KMS-11 (cell line): Measurements from ENCODE around the gene ITPR2.

Source experiments
- H2AFZ ChIP-seq: fragments of 200-600 bp; sonication (generic); 2 replicates; pipeline ENCODE4 v1.6.1; 2016; ENCODE audit warnings: antibody characterized with exemption, mixed run types, low read depth
- H3K27ac ChIP-seq: fragments of 200-600 bp; sonication (generic); 2 replicates; pipeline ENCODE4 v1.6.1; 2016; ENCODE audit warnings: mild to moderate bottlenecking, mixed run types
- H3K27me3 ChIP-seq: fragments of 200-600 bp; sonication (generic); 2 replicates; pipeline ENCODE4 v1.6.1; 2017; ENCODE audit warnings: mild to moderate bottlenecking, low read depth, mixed run types, moderate library complexity; ENCODE audit not compliant: insufficient read depth
- H3K36me3 ChIP-seq: fragments of 200-600 bp; sonication (generic); 2 replicates; pipeline ENCODE4 v1.6.1; 2017; ENCODE audit warnings: mild to moderate bottlenecking, mixed run types; ENCODE audit not compliant: insufficient read depth
- H3K4me1 ChIP-seq: fragments of 200-600 bp; sonication (generic); 2 replicates; pipeline ENCODE4 v1.6.1; 2016; ENCODE audit warnings: mild to moderate bottlenecking, low read depth, mixed run types; ENCODE audit not compliant: poor library complexity, severe bottlenecking
- H3K4me2 ChIP-seq: fragments of 200-600 bp; sonication (generic); 2 replicates; pipeline ENCODE4 v1.7.0; 2016; ENCODE audit warnings: mild to moderate bottlenecking, mixed run types
- H3K4me3 ChIP-seq: fragments of 200-600 bp; sonication (generic); IDR thresholded peaks from 2 replicates; pipeline ENCODE4 v1.6.1; 2017; ENCODE audit warnings: low read depth, low read length, mixed read lengths; ENCODE audit not compliant: insufficient read depth
- H3K79me2 ChIP-seq: fragments of 200-600 bp; sonication (generic); 2 replicates; pipeline ENCODE4 v1.6.1; 2016; ENCODE audit warnings: low read depth, mixed run types; ENCODE audit not compliant: insufficient read depth
- H3K9ac ChIP-seq: fragments of 200-600 bp; sonication (generic); 2 replicates; pipeline ENCODE4 v1.6.1; 2016; ENCODE audit warnings: mild to moderate bottlenecking, mixed run types
- H4K20me1 ChIP-seq: fragments of 200-600 bp; sonication (generic); 2 replicates; pipeline ENCODE4 v1.6.1; 2016; ENCODE audit warnings: mild to moderate bottlenecking, mixed run types; ENCODE audit not compliant: insufficient read depth
- CTCF ChIP-seq: fragments of 200-600 bp; sonication (generic); conservative IDR thresholded peaks from 2 replicates; pipeline ENCODE4 v1.6.1; 2017; ENCODE audit warnings: low read depth, mild to moderate bottlenecking, antibody characterized with exemption, low read length, moderate library complexity, mixed read lengths

Gene ITPR2

GRCh38 chr12:26524862-26525465 lies 308.0 kb downstream of the ITPR2 start:
- Histone ChIP-seq H3K79me2 (no peaks in the 10 kb centered on the region), H3K36me3 (no peaks in the 10 kb centered on the region), H3K4me2 (no peak overlapping the region), H3K9ac (no peak overlapping the region), H4K20me1 (no peaks in the 10 kb centered on the region), H2AFZ (no peak overlapping the region), H3K4me3 (no peak overlapping the region), H3K4me1 (no peaks in the 10 kb centered on the region), H3K27me3 (no peaks in the 10 kb centered on the region), H3K27ac (no peak overlapping the region)
- TF ChIP-seq CTCF = peak; percentile 60

GRCh38 chr12:26523708-26524150 lies 309.3 kb downstream of the ITPR2 start:
- Histone ChIP-seq H2AFZ (no peak overlapping the region), H3K4me1 (no peaks in the 10 kb centered on the region), H3K4me2 (no peak overlapping the region), H3K79me2 (no peaks in the 10 kb centered on the region), H3K27me3 (no peaks in the 10 kb centered on the region), H3K27ac (no peak overlapping the region), H3K4me3 (no peak overlapping the region), H4K20me1 (no peaks in the 10 kb centered on the region), H3K36me3 (no peaks in the 10 kb centered on the region), H3K9ac (no peak overlapping the region)
- TF ChIP-seq CTCF = no peak

GRCh38 chr12:26520869-26521268 lies 312.1 kb downstream of the ITPR2 start:
- Histone ChIP-seq H3K27ac (no peak overlapping the region), H3K9ac (no peak overlapping the region), H2AFZ (no peak overlapping the region), H3K4me2 (no peak overlapping the region), H3K27me3 (no peaks in the 10 kb centered on the region), H3K4me1 (peaks cover 15% of the 10 kb centered on the region), H3K79me2 (no peaks in the 10 kb centered on the region), H3K4me3 (no peak overlapping the region), H4K20me1 (no peaks in the 10 kb centered on the region), H3K36me3 (no peaks in the 10 kb centered on the region)
- TF ChIP-seq CTCF = no peak

GRCh38 chr12:26520109-26520508 lies 312.9 kb downstream of the ITPR2 start:
- no peak overlapping the region for H2AFZ ChIP-seq
- H3K79me2 ChIP-seq = no peaks in the 10 kb centered on the region
- TF ChIP-seq CTCF = no peak
- H3K4me2 ChIP-seq = no peak overlapping the region
- no peaks in the 10 kb centered on the region for H3K36me3 ChIP-seq
- H3K27me3 ChIP-seq = no peaks in the 10 kb centered on the region
- no peaks in the 10 kb centered on the region for H4K20me1 ChIP-seq
- no peak overlapping the region for H3K9ac ChIP-seq
- no peak overlapping the region for H3K4me3 ChIP-seq
- no peak overlapping the region for H3K27ac ChIP-seq
- H3K4me1 ChIP-seq = peaks cover 15% of the 10 kb centered on the region
